WTC11 (cell line): ENCODE measurements around the gene NT5DC4. TPM values are rescaled to one million over a fixed set of nuclear protein-coding genes. Genes with fewer than 3 reads are reported as not detected.

Source experiments
- ARID4B ChIP-seq: sonication (generic); formaldehyde crosslinking; IDR thresholded peaks from 2 replicates; pipeline ENCODE4 v1.8.0; 2023; ENCODE audit warnings: missing genetic modification reagents, mild to moderate bottlenecking, borderline replicate concordance
- CREB1 ChIP-seq: sonication (generic); formaldehyde crosslinking; IDR thresholded peaks from 2 replicates; pipeline ENCODE4 v1.8.0; 2023; ENCODE audit warnings: mild to moderate bottlenecking, missing genetic modification reagents
- CTCF ChIP-seq: fragments of 200-600 bp; IDR thresholded peaks from 2 replicates; pipeline ENCODE4 v1.8.0; 2022; ENCODE audit warnings: antibody characterized with exemption
- MYBL2 ChIP-seq: sonication (generic); formaldehyde crosslinking; IDR thresholded peaks from 2 replicates; pipeline ENCODE4 v1.8.1; 2023; ENCODE audit warnings: mild to moderate bottlenecking, moderate library complexity, missing genetic modification reagents
- NR3C1 ChIP-seq: sonication (generic); formaldehyde crosslinking; conservative IDR thresholded peaks from 2 replicates; pipeline ENCODE4 v1.8.1; 2023; ENCODE audit warnings: low read depth, mild to moderate bottlenecking, missing genetic modification reagents
- SP1 ChIP-seq: sonication (generic); formaldehyde crosslinking; conservative IDR thresholded peaks from 2 replicates; pipeline ENCODE4 v1.8.1; 2022; ENCODE audit warnings: missing genetic modification reagents
- TCF7 ChIP-seq: sonication (generic); formaldehyde crosslinking; IDR thresholded peaks from 2 replicates; pipeline ENCODE4 v1.8.0; 2022; ENCODE audit warnings: mild to moderate bottlenecking, low read depth, missing genetic modification reagents, moderate library complexity
- ZNF232 ChIP-seq: sonication (generic); formaldehyde crosslinking; IDR thresholded peaks from 2 replicates; pipeline ENCODE4 v1.8.0; 2022; ENCODE audit warnings: mild to moderate bottlenecking, missing genetic modification reagents
- ZNF281 ChIP-seq: sonication (generic); formaldehyde crosslinking; IDR thresholded peaks from 2 replicates; pipeline ENCODE4 v1.8.0; 2023; ENCODE audit warnings: mild to moderate bottlenecking, missing genetic modification reagents
- ZNF317 ChIP-seq: sonication (generic); formaldehyde crosslinking; IDR thresholded peaks from 2 replicates; pipeline ENCODE4 v1.8.1; 2023; ENCODE audit warnings: low read depth, mild to moderate bottlenecking, moderate library complexity, missing genetic modification reagents, borderline replicate concordance
- ZNF423 ChIP-seq: fragments of 250-450 bp; sonication (Bioruptor Pico); IDR thresholded peaks from 2 replicates; pipeline ENCODE4 v2.1.2; 2022; ENCODE audit warnings: mild to moderate bottlenecking, moderate library complexity
- total RNA-seq: library from RNA; stranded (reverse); gene quantifications from 3 replicates; pipeline ENCODE4 v1.2.3, GENCODE V29; 2021
- TF ChIP-seq, protein P1 (sequence below): sonication (generic); formaldehyde crosslinking; IDR thresholded peaks from 2 replicates; pipeline ENCODE4 v1.8.1; 2022; ENCODE audit warnings: mild to moderate bottlenecking, moderate library complexity, missing genetic modification reagents
- TF ChIP-seq, protein P2 (sequence below): fragments of 250-450 bp; sonication (Bioruptor Pico); IDR thresholded peaks from 2 replicates; pipeline ENCODE4 v1.9.0; 2021; ENCODE audit warnings: mild to moderate bottlenecking
- TF ChIP-seq, protein P3 (sequence below): sonication (generic); formaldehyde crosslinking; IDR thresholded peaks from 2 replicates; pipeline ENCODE4 v1.8.1; 2023; ENCODE audit warnings: mild to moderate bottlenecking, missing genetic modification reagents, moderate library complexity
- TF ChIP-seq, protein P4 (sequence below): fragments of 250-450 bp; sonication (Bioruptor Pico); conservative IDR thresholded peaks from 2 replicates; pipeline ENCODE4 v1.9.0; 2021; ENCODE audit warnings: mild to moderate bottlenecking
- TF ChIP-seq, protein P5 (sequence below): fragments of 250-450 bp; sonication (Bioruptor Pico); IDR thresholded peaks from 2 replicates; pipeline ENCODE4 v1.9.0; 2021; ENCODE audit warnings: moderate library complexity, mild to moderate bottlenecking, inconsistent platforms, borderline replicate concordance
- TF ChIP-seq, protein P6 (sequence below): sonication (generic); formaldehyde crosslinking; IDR thresholded peaks from 2 replicates; pipeline ENCODE4 v1.8.1; 2022; ENCODE audit warnings: mild to moderate bottlenecking, missing genetic modification reagents, moderate library complexity, borderline replicate concordance

Gene NT5DC4
- total RNA-seq, 1 experiment from 2014 or later: not detected

- TF ChIP-seq, protein P1, sequence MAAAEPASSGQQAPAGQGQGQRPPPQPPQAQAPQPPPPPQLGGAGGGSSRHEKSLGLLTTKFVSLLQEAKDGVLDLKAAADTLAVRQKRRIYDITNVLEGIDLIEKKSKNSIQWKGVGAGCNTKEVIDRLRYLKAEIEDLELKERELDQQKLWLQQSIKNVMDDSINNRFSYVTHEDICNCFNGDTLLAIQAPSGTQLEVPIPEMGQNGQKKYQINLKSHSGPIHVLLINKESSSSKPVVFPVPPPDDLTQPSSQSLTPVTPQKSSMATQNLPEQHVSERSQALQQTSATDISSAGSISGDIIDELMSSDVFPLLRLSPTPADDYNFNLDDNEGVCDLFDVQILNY (CRISPR knock-in tag): 0 out of 2 replicates have a peak, but pooled peaks have one; percentile 32
- TF ChIP-seq, protein P2, sequence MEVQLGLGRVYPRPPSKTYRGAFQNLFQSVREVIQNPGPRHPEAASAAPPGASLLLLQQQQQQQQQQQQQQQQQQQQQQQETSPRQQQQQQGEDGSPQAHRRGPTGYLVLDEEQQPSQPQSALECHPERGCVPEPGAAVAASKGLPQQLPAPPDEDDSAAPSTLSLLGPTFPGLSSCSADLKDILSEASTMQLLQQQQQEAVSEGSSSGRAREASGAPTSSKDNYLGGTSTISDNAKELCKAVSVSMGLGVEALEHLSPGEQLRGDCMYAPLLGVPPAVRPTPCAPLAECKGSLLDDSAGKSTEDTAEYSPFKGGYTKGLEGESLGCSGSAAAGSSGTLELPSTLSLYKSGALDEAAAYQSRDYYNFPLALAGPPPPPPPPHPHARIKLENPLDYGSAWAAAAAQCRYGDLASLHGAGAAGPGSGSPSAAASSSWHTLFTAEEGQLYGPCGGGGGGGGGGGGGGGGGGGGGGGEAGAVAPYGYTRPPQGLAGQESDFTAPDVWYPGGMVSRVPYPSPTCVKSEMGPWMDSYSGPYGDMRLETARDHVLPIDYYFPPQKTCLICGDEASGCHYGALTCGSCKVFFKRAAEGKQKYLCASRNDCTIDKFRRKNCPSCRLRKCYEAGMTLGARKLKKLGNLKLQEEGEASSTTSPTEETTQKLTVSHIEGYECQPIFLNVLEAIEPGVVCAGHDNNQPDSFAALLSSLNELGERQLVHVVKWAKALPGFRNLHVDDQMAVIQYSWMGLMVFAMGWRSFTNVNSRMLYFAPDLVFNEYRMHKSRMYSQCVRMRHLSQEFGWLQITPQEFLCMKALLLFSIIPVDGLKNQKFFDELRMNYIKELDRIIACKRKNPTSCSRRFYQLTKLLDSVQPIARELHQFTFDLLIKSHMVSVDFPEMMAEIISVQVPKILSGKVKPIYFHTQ (CRISPR knock-in tag): no peak
- TF ChIP-seq, protein P3, sequence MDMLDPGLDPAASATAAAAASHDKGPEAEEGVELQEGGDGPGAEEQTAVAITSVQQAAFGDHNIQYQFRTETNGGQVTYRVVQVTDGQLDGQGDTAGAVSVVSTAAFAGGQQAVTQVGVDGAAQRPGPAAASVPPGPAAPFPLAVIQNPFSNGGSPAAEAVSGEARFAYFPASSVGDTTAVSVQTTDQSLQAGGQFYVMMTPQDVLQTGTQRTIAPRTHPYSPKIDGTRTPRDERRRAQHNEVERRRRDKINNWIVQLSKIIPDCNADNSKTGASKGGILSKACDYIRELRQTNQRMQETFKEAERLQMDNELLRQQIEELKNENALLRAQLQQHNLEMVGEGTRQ (CRISPR knock-in tag): no peak
- peak; percentile 100 for TF ChIP-seq MYBL2
- TF ChIP-seq NR3C1 (CRISPR knock-in tag): no peak
- TF ChIP-seq, protein P4, sequence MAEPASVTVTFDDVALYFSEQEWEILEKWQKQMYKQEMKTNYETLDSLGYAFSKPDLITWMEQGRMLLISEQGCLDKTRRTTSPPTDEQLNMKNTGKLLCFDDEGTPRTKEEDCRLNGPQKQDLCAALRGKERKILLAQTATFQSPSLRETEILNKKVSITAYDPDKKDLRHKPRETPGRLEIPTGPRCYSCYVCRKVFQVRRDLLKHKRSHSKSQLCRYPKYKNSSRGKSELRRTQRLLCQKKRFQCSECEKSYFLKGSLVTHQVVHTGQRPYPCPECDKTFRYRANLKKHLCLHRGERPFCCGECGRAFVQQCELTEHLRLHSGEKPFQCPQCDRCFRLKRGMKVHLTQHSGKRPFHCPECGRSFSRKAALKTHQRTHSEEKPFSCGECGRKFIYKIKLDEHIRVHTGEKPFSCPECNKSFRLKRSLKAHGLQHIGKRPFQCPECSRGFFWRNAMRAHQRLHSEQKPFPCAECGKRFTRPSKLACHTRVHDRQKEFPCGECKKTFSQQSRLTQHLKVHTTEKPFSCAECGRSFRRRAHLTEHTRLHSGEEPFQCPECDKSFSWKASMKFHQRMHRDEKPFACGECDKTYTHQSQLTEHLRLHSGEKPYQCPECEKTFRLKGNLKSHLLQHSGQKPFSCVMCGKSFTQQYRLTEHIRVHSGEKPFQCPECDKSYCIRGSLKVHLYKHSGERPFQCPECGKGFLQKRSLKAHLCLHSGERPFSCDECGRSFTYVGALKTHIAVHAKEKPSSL: no peak
- peak; percentile 83; the same call in 1 of the 2 replicates for TF ChIP-seq ARID4B (CRISPR knock-in tag)
- TF ChIP-seq ZNF281 (CRISPR knock-in tag): 0 out of 2 replicates have a peak, but pooled peaks have one; percentile 44
- TF ChIP-seq CREB1 (CRISPR knock-in tag): no peak
- TF ChIP-seq, protein P5, sequence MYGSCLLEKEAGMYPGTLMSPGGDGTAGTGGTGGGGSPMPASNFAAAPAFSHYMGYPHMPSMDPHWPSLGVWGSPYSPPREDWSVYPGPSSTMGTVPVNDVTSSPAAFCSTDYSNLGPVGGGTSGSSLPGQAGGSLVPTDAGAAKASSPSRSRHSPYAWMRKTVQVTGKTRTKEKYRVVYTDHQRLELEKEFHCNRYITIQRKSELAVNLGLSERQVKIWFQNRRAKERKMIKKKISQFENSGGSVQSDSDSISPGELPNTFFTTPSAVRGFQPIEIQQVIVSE (CRISPR knock-in tag): no peak
- peak; percentile 81 for TF ChIP-seq SP1 (CRISPR knock-in tag)
- TF ChIP-seq CTCF: no peak
- TF ChIP-seq ZNF423: peak; percentile 64; the same call in 1 of the 2 replicates
- TF ChIP-seq ZNF317 (CRISPR knock-in tag): no peak
- TF ChIP-seq ZNF232 (CRISPR knock-in tag): peak; percentile 45; the same call in 1 of the 2 replicates
- TF ChIP-seq TCF7 (CRISPR knock-in tag): no peak
- TF ChIP-seq, protein P6, sequence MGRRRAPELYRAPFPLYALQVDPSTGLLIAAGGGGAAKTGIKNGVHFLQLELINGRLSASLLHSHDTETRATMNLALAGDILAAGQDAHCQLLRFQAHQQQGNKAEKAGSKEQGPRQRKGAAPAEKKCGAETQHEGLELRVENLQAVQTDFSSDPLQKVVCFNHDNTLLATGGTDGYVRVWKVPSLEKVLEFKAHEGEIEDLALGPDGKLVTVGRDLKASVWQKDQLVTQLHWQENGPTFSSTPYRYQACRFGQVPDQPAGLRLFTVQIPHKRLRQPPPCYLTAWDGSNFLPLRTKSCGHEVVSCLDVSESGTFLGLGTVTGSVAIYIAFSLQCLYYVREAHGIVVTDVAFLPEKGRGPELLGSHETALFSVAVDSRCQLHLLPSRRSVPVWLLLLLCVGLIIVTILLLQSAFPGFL (CRISPR knock-in tag): peak; percentile 94; the same call in 1 of the 2 replicates
Measured at GRCh38 chr2:112764071-112765044, 43.5 kb downstream of the NT5DC4 start, which contains the start of gene CKAP2L (continued).
